Measurements from ENCODE around the gene LBX1. TPM values are rescaled to one million over a fixed set of nuclear protein-coding genes. Genes with fewer than 3 reads are reported as not detected.

The LBX1 gene
- total RNA-seq, 4 donors from 2014 or later, result not detected

- H3K9me3 ChIP-seq, result no peaks in the 10 kb centered on the region
- no peak overlapping the region for H3K27ac ChIP-seq
- peaks cover 11% of the 10 kb centered on the region for H3K4me1 ChIP-seq
- TF ChIP-seq POLR2A (IDR thresholded peaks at IDR 0.05) (no peak), POLR2AphosphoS5 (IDR thresholded peaks at IDR 0.05) (no peak), EP300 (IDR thresholded peaks at IDR 0.05) (no peak), CTCF (IDR thresholded peaks at IDR 0.05) (no peak)
- WGBS, result 32% methylated on average over 4 of the region's 4 CpGs
- DNase-seq (ENCODE audit: low spot score in 2 of 2), result no peak
- H3K36me3 ChIP-seq, result no peaks in the 10 kb centered on the region
- H3K4me3 ChIP-seq, result no peak overlapping the region
- peaks cover 100% of the 10 kb centered on the region for H3K27me3 ChIP-seq
These were observed 6.5 kb upstream of the LBX1 start for GRCh38 chr10:101235766-101236165.

- Histone ChIP-seq H3K27ac (no peak overlapping the region), H3K4me3 (no peak overlapping the region), H3K27me3 (peaks cover 100% of the 10 kb centered on the region), H3K9me3 (no peaks in the 10 kb centered on the region), H3K4me1 (peaks cover 21% of the 10 kb centered on the region), H3K36me3 (no peaks in the 10 kb centered on the region)
- WGBS, result 38% methylated on average over 1 of the region's 1 CpG
- no peak for DNase-seq (ENCODE audit: low spot score in 2 of 2)
- TF ChIP-seq CTCF (IDR thresholded peaks at IDR 0.05) (no peak), EP300 (IDR thresholded peaks at IDR 0.05) (no peak), POLR2A (IDR thresholded peaks at IDR 0.05) (no peak), POLR2AphosphoS5 (IDR thresholded peaks at IDR 0.05) (no peak)
These were observed 5.1 kb upstream of the LBX1 start for GRCh38 chr10:101234333-101234732.

GRCh38 chr10:101233863-101234262 is 4.6 kb upstream of the LBX1 start:
- H3K4me1 ChIP-seq, result peaks cover 26% of the 10 kb centered on the region
- WGBS, result 9% methylated on average over 3 of the region's 3 CpGs
- no peak overlapping the region for H3K27ac ChIP-seq
- H3K4me3 ChIP-seq, result no peak overlapping the region
- no peaks in the 10 kb centered on the region for H3K36me3 ChIP-seq
- H3K27me3 ChIP-seq, result peaks cover 100% of the 10 kb centered on the region
- TF ChIP-seq CTCF (IDR thresholded peaks at IDR 0.05), result no peak
- TF ChIP-seq POLR2AphosphoS5 (IDR thresholded peaks at IDR 0.05), result no peak
- TF ChIP-seq POLR2A (IDR thresholded peaks at IDR 0.05), result no peak
- TF ChIP-seq EP300 (IDR thresholded peaks at IDR 0.05), result no peak
- DNase-seq (ENCODE audit: low spot score in 2 of 2), result no peak
- H3K9me3 ChIP-seq, result no peaks in the 10 kb centered on the region

GRCh38 chr10:101233443-101233842 is 4.2 kb upstream of the LBX1 start:
- DNase-seq (ENCODE audit: low spot score in 2 of 2), result no peak
- no peak overlapping the region for H3K4me3 ChIP-seq
- no peaks in the 10 kb centered on the region for H3K36me3 ChIP-seq
- 44% methylated on average over 1 of the region's 1 CpG for WGBS
- H3K9me3 ChIP-seq, result no peaks in the 10 kb centered on the region
- H3K4me1 ChIP-seq, result peaks cover 30% of the 10 kb centered on the region
- no peak overlapping the region for H3K27ac ChIP-seq
- no peak for TF ChIP-seq POLR2AphosphoS5 (IDR thresholded peaks at IDR 0.05)
- TF ChIP-seq EP300 (IDR thresholded peaks at IDR 0.05), result no peak
- no peak for TF ChIP-seq CTCF (IDR thresholded peaks at IDR 0.05)
- TF ChIP-seq POLR2A (IDR thresholded peaks at IDR 0.05), result no peak
- peaks cover 100% of the 10 kb centered on the region for H3K27me3 ChIP-seq

- Histone ChIP-seq H3K4me3 (no peak overlapping the region), H3K9me3 (no peaks in the 10 kb centered on the region), H3K36me3 (no peaks in the 10 kb centered on the region), H3K27ac (no peak overlapping the region), H3K4me1 (peaks cover 41% of the 10 kb centered on the region), H3K27me3 (peaks cover 100% of the 10 kb centered on the region)
- TF ChIP-seq POLR2A (IDR thresholded peaks at IDR 0.05), result no peak
- TF ChIP-seq CTCF (IDR thresholded peaks at IDR 0.05), result no peak
- TF ChIP-seq EP300 (IDR thresholded peaks at IDR 0.05), result no peak
- TF ChIP-seq POLR2AphosphoS5 (IDR thresholded peaks at IDR 0.05), result no peak
- no peak for DNase-seq (ENCODE audit: low spot score in 2 of 2)
- 42% methylated on average over 12 of the region's 12 CpGs for WGBS
These were observed 2.8 kb upstream of the LBX1 start for GRCh38 chr10:101231912-101232689.
